Ishikawa (cell line): Measurements from ENCODE around the gene HSF2.

Source experiments
- CEBPB ChIP-seq: IDR thresholded peaks from 2 replicates; pipeline ENCODE4 v1.6.1; 2012
- MAX ChIP-seq: IDR thresholded peaks from 2 replicates; pipeline ENCODE4 v1.6.1; 2012
- RAD21 ChIP-seq: IDR thresholded peaks from 2 replicates; pipeline ENCODE4 v1.6.1; 2012; ENCODE audit warnings: low read depth
- TEAD4 ChIP-seq: IDR thresholded peaks from 2 replicates; pipeline ENCODE4 v1.6.1; 2012
- TF ChIP-seq, protein P1 (sequence below): IDR thresholded peaks from 2 replicates; pipeline ENCODE4 v1.6.1; 2012; ENCODE audit warnings: low read depth, mild to moderate bottlenecking

- TF ChIP-seq RAD21 (no peak), TEAD4 (no peak), MAX (no peak), CEBPB (no peak)
- TF ChIP-seq, protein P1, sequence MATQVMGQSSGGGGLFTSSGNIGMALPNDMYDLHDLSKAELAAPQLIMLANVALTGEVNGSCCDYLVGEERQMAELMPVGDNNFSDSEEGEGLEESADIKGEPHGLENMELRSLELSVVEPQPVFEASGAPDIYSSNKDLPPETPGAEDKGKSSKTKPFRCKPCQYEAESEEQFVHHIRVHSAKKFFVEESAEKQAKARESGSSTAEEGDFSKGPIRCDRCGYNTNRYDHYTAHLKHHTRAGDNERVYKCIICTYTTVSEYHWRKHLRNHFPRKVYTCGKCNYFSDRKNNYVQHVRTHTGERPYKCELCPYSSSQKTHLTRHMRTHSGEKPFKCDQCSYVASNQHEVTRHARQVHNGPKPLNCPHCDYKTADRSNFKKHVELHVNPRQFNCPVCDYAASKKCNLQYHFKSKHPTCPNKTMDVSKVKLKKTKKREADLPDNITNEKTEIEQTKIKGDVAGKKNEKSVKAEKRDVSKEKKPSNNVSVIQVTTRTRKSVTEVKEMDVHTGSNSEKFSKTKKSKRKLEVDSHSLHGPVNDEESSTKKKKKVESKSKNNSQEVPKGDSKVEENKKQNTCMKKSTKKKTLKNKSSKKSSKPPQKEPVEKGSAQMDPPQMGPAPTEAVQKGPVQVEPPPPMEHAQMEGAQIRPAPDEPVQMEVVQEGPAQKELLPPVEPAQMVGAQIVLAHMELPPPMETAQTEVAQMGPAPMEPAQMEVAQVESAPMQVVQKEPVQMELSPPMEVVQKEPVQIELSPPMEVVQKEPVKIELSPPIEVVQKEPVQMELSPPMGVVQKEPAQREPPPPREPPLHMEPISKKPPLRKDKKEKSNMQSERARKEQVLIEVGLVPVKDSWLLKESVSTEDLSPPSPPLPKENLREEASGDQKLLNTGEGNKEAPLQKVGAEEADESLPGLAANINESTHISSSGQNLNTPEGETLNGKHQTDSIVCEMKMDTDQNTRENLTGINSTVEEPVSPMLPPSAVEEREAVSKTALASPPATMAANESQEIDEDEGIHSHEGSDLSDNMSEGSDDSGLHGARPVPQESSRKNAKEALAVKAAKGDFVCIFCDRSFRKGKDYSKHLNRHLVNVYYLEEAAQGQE, result no peak
Measured at GRCh38 chr6:122426597-122426996, 27.1 kb downstream of the HSF2 start.
